NCI-H526 (cell line): ENCODE results near the gene FITM1.

Experiments used
- DNase-seq, 2 experiments: peaks; one replicate each; lab custom pipeline; 2025; lab: John Stamatoyannopoulos, UW

FITM1 gene

GRCh38 chr14:24139272-24139934 lies 8.9 kb downstream of the FITM1 start:
- DNase-seq: peak in 1 of 2 experiments; percentile 43

DNA sequence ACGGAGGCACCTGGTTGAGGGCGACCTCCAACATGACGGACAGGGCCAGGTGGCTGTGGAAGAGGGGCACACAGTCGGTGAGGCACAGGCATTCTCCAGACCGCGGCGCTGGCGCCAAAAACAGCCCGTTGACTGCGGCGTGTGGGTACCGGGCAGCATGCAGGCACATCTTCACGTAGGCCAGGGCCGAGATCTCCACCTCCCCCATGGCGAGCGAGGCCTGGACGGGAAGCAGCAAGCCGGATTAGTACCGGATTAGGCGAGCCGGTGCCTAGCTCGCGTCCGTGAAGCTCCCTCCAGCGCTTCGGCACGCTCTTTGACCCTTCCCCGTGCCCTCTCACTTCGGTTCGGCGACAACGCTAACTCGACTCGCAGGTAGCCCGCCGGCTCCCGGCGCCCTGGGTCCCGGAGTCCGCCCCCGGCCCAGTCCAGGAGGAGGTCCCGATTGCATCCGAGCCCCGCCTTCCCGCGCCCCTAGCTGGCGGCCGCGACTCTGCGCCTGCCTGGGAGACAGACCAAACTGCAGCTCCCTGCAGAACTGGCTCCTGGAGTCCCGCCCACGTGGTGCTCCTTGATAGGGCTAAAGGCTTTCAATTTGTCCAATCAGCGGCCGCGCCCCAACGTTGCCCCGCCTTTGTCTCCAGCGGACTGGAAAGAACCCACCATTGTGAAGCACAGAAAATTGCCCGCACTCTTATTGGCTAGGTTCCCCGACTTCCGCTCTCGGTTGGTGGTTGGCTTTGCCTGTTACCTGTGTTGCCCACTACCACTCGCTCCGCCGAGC lies 10.8 kb downstream of the FITM1 start, which contains the start of gene EMC9:
TSS of gene EMC9 (minus strand) at position 495 of the 784 bp plus-strand sequence. CDS start at position 208, 287 bp downstream.
- DNase-seq: peak; percentile 99 to 100

GRCh38 chr14:24143511-24143910 lies 13.1 kb downstream of the FITM1 start:
- DNase-seq: no peak

- DNase-seq: no peak
Observed at GRCh38 chr14:24144451-24144850, 14.0 kb downstream of the FITM1 start.

- DNase-seq: no peak
Observed at GRCh38 chr14:24145219-24145618, 14.8 kb downstream of the FITM1 start.

GRCh38 chr14:24145690-24146452 lies 15.4 kb downstream of the FITM1 start:
- DNase-seq: peak in 1 of 2 experiments; percentile 70

DNA sequence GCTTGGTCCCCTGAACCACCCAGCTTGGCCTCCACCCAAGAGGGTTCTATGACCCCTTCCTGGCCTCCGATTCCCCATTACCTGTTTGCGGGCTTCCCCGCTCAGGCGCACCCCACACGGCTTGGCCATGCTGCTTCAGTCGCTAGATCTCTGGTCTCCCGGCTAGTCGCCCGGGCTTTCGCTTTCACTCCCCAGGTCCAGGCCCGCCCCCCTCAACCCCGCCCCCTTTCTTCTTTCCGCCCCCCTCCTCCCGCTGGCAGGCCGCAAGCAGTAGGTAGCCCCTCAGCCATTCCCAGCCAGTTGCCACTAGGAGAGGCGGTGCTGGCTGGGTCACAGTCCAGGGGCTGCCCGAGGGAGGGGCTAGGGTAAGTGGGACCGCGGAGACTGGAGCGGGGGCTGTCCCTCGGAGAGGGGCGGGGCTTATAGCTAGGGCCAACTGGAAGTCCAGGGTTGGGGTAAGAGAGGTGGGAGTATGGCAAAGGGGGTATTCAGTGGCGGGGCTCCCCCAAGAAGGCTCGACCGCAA lies 16.1 kb downstream of the FITM1 start, which contains the start of gene PSME2:
TSS of gene PSME2 (minus strand) at position 158 of the 525 bp plus-strand sequence. CDS start at position 129, 29 bp downstream.
- peak; percentile 95 to 98 for DNase-seq

GRCh38 chr14:24146978-24147760 lies 16.7 kb downstream of the FITM1 start, which contains the start of gene RNF31:
Gene RNF31 (plus strand): TSS chr14:24147498. CDS start chr14:24147699, 201 bp downstream.
- DNase-seq: peak; percentile 95 to 99

GRCh38 chr14:24147761-24148428 lies 17.4 kb downstream of the FITM1 start:
- DNase-seq: no peak

DNA sequence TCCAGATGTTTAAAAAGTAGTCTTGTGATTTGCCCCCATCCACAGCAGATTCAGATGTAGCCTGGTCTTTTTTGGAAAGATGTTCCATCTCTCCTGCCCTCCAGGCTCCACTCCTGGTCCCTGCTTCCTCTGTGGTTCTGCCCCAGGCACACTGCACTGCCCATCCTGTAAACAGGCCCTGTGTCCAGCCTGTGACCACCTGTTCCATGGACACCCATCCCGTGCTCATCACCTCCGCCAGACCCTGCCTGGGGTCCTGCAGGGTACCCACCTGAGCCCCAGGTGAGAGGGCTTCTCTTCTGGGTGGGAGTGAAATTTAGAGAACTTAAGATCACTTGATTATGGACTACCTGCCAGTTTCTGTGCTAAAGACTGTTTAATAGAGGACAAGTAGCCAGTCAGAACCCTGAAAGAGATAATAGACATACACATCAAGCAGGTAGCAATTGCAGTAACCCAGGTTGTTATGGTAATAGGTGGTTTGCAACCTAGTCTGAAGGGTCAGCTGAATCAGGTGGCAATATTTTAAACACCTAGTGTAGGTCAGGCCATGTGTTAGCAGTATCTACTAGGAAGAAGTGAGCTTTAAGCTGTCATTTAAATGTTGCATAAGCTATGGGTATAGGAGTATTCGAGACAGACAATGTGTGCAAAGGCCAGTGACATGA lies 19.0 kb downstream of the FITM1 start:
- no peak for DNase-seq

- no peak for DNase-seq
Observed at GRCh38 chr14:24150061-24150460, 19.6 kb downstream of the FITM1 start.

DNA sequence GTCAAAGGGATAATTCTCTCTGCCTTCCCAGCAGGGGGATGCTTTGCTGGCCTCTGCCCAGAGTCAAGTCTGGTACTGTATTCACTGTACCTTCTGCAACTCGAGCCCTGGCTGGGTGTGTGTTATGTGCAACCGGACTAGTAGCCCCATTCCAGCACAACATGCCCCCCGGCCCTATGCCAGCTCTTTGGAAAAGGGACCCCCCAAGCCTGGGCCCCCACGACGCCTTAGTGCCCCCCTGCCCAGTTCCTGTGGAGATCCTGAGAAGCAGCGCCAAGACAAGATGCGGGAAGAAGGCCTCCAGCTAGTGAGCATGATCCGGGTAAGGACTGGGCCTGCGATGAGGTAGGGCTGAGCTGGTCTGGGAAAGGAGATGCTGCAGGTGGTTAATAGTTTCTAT lies 20.1 kb downstream of the FITM1 start:
- no peak for DNase-seq

DNA sequence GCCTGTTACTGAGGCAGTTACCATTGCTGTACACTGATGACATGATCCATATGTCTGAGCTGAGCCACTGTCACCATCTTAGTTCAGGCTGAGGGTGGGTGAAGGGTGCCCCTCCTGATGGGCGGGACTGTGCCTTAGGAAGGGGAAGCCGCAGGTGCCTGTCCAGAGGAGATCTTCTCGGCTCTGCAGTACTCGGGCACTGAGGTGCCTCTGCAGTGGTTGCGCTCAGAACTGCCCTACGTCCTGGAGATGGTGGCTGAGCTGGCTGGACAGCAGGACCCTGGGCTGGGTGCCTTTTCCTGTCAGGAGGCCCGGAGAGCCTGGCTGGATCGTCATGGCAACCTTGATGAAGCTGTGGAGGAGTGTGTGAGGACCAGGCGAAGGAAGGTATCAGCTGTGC lies 20.5 kb downstream of the FITM1 start:
- DNase-seq: no peak

- no peak for DNase-seq
Observed at GRCh38 chr14:24151404-24152080, 21.1 kb downstream of the FITM1 start.

DNA sequence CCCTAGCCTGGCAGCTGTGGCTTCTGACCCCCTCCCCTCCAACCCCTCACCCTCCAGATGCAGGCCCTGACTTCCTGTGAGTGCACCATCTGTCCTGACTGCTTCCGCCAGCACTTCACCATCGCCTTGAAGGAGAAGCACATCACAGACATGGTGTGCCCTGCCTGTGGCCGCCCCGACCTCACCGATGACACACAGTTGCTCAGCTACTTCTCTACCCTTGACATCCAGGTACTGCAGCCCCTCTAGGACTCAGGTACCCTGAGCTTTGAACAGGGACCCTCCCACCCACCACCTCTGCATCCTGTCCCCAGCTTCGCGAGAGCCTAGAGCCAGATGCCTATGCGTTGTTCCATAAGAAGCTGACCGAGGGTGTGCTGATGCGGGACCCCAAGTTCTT lies 24.6 kb downstream of the FITM1 start:
- DNase-seq: no peak

DNA sequence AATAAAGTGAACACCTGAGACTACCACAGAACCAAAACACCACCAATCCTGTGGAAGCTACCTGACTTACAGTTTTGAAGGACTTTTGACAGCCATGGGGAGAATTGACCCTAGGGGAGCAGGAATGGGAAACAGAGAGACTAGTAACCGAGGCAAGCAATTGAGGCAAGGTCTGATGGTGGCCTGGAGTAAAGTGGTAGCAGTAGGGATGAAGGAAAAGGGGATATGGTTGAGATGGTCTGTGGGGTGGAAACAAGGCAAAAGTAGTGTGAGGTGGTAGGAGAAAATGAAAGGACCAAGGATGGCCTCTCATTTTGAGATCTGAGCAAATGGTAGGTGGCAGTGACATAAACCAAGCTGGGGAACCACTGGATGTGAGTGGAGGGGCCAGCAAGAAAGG lies 26.4 kb downstream of the FITM1 start:
- no peak for DNase-seq

DNA sequence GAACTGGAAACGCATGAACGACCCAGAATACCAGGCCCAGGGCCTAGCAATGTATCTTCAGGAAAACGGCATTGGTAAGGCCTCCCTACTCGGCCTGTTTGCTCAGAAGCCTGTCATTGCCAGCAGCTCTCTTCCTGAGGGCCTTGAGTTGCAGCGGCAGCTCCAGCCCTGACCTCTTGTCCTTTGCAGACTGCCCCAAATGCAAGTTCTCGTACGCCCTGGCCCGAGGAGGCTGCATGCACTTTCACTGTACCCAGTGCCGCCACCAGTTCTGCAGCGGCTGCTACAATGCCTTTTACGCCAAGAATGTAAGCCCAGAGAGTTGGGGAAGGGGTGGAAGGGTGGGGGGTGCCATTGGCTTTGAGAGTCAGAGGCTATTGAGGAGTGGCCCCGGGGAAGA lies 26.9 kb downstream of the FITM1 start:
- DNase-seq: no peak

DNA sequence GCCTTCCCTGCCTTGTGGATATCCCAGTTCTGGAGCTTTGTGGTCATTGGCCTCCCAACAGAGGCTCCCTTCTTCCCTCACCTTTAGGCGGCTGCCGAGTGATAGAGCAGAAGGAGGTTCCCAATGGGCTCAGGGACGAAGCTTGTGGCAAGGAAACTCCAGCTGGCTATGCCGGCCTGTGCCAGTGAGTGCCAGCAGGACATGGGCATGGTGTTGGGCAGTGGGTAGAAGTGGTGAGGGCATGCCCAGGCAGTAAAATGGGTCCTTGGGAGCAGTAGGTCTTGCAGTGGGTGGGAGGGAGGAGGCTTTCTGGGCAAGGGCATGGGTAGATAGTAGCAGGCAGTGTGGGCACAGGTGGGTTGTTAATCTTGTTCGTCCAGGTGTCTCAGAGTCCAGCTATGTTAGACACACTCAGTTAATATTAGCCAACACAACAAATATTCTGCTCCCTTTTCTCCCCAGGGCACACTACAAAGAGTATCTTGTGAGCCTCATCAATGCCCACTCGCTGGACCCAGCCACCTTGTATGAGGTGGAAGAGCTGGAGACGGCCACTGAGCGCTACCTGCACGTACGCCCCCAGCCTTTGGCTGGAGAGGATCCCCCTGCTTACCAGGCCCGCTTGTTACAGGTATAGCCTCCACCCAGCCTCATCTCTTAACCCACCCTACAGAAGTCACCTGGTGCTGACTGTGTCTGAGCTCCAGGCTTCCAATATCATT lies 29.5 kb downstream of the FITM1 start:
- DNase-seq: no peak

DNA sequence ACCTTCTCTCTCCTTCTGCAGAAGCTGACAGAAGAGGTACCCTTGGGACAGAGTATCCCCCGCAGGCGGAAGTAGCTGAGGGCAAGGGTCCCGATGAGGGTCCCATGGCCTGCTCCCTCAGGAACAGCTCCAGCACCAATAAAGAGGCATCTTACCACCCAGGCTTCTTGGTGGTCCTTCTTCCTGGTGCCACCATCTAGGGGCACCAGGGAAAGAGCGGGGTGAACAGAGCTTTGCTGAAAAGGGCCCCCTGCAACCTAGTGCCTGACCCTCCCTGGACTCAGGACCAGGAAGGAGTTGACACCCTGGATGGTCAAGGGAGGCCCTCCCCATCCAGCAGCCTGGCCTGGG lies 30.0 kb downstream of the FITM1 start:
- no peak for DNase-seq
